H1 (cell line): ENCODE results near the gene SPRR4. TPM values are rescaled to one million over a fixed set of nuclear protein-coding genes. Genes with fewer than 3 reads are reported as not detected.

Source experiments
- CTCF ChIA-PET: fragments of 300-600 bp; sonication (Branson Sonifier 250); formaldehyde crosslinking; loops from one replicate; lab custom pipeline; 2021; ENCODE audit not compliant: partially characterized antibody; lab: Charles Lee
- POLR2A ChIA-PET: fragments of 300-600 bp; sonication (Branson Sonifier 250); formaldehyde crosslinking; loops from one replicate; lab custom pipeline; 2021; ENCODE audit warnings: inconsistent platforms; ENCODE audit not compliant: partially characterized antibody; lab: Charles Lee
- DNase-seq, 2 experiments: peaks; one replicate each; pipeline versions ENCODE4 v3.0.0 to v3.0.0-alpha.2; 2010 to 2022; ENCODE audit warnings: low spot score in 2 of 2, low read depth in 1 of 2, mixed read lengths in 1 of 2
- FAIRE-seq: peaks from 2 replicates; lab custom pipeline; 2011; peaks lifted over from hg19 to GRCh38; lab: Jason Lieb, UNC
- H2AFZ ChIP-seq: 2 replicates; pipeline ENCODE4 v1.8.1; 2012; ENCODE audit warnings: low read length, inconsistent platforms
- H2AK5ac ChIP-seq: 2 replicates; pipeline ENCODE4 v1.6.1; 2013; ENCODE audit warnings: low read depth, low read length
- H2BK120ac ChIP-seq: replicated peaks from 2 replicates; pipeline ENCODE3; 2013; ENCODE audit warnings: low read depth, low read length, inconsistent platforms
- H2BK12ac ChIP-seq: 2 replicates; pipeline ENCODE4 v1.6.1; 2013; ENCODE audit warnings: low read depth, low read length
- H2BK15ac ChIP-seq: 2 replicates; pipeline ENCODE4 v1.6.1; 2013; ENCODE audit warnings: low read length
- H2BK20ac ChIP-seq: 2 replicates; pipeline ENCODE4 v1.6.1; 2013; ENCODE audit warnings: low read length
- H2BK5ac ChIP-seq: 2 replicates; pipeline ENCODE4 v1.6.1; 2013; ENCODE audit warnings: low read depth, low read length
- H3K14ac ChIP-seq: 2 replicates; pipeline ENCODE4 v1.6.1; 2013; ENCODE audit warnings: inconsistent platforms; ENCODE audit not compliant: insufficient read length
- H3K18ac ChIP-seq: 2 replicates; pipeline ENCODE4 v1.6.1; 2013; ENCODE audit warnings: low read length; ENCODE audit errors: extremely low read depth
- H3K23ac ChIP-seq: 2 replicates; pipeline ENCODE4 v1.6.1; 2013; ENCODE audit warnings: inconsistent platforms; ENCODE audit not compliant: insufficient read length
- H3K23me2 ChIP-seq: 2 replicates; pipeline ENCODE4 v1.6.1; 2013; ENCODE audit warnings: low read depth, low read length
- H3K27ac ChIP-seq: 2 replicates; pipeline ENCODE4 v1.6.1; 2011; ENCODE audit warnings: low read depth, low read length, inconsistent platforms
- H3K27me3 ChIP-seq, 4 experiments: replicated peaks in 1 of 4; 1 replicate in 1 of 4; 2 replicates in 3 of 4; pipeline versions ENCODE4 v1.6.1 to v1.8.1; 2011 to 2013; ENCODE audit warnings: low read length in 3 of 4, mild to moderate bottlenecking in 3 of 4, inconsistent platforms in 2 of 4, mixed read lengths in 2 of 4, moderate library complexity in 1 of 4; ENCODE audit not compliant: control insufficient read depth in 3 of 4, insufficient read depth in 3 of 4; ENCODE audit errors: extremely low read depth in 1 of 4
- H3K36me3 ChIP-seq, 4 experiments: 2 replicates each; pipeline versions ENCODE4 v1.6.1 to v1.8.1; 2011 to 2013; ENCODE audit warnings: mild to moderate bottlenecking in 4 of 4, low read length in 3 of 4, moderate library complexity in 2 of 4, control low read depth in 1 of 4, inconsistent platforms in 1 of 4; ENCODE audit not compliant: insufficient read depth in 4 of 4, control insufficient read depth in 2 of 4
- H3K4ac ChIP-seq: replicated peaks from 2 replicates; pipeline ENCODE3; 2013; ENCODE audit warnings: low read length, low read depth, mixed read lengths, inconsistent platforms; ENCODE audit not compliant: insufficient read length
- H3K4me1 ChIP-seq, 4 experiments: replicated peaks in 1 of 4; 1 replicate in 1 of 4; 2 replicates in 3 of 4; pipeline versions ENCODE4 v1.6.1 to v1.8.1; 2011 to 2013; ENCODE audit warnings: low read length in 3 of 4, inconsistent platforms in 2 of 4, mixed read lengths in 1 of 4; ENCODE audit not compliant: insufficient read depth in 4 of 4, control insufficient read depth in 3 of 4
- H3K4me2 ChIP-seq, 2 experiments: 2 replicates each; pipeline versions ENCODE4 v1.6.1 to v1.8.1; 2011 to 2013; ENCODE audit warnings: low read depth in 2 of 2, low read length in 2 of 2, control low read depth in 1 of 2, inconsistent platforms in 1 of 2, mild to moderate bottlenecking in 1 of 2; ENCODE audit not compliant: insufficient read depth in 1 of 2
- H3K4me3 ChIP-seq, 4 experiments: fragments of 200-600, 300-600 bp in 1 of 4; sonication (generic), shearing (Covaris generic), sonication (Bioruptor Twin) in 1 of 4; 2 replicates each; pipeline versions ENCODE4 v1.5.1 to v1.8.1; 2011 to 2016; ENCODE audit warnings: low read length in 4 of 4, low read depth in 3 of 4, control low read depth in 2 of 4, inconsistent platforms in 2 of 4, mild to moderate bottlenecking in 2 of 4, mixed read lengths in 1 of 4, moderate library complexity in 1 of 4; ENCODE audit not compliant: insufficient read depth in 2 of 4; ENCODE audit errors: extremely low read depth in 1 of 4
- H3K56ac ChIP-seq: replicated peaks from 2 replicates; pipeline ENCODE3; 2013; ENCODE audit warnings: low read depth, mild to moderate bottlenecking, mixed read lengths, low read length, inconsistent platforms; ENCODE audit not compliant: insufficient read length
- H3K79me1 ChIP-seq: 2 replicates; pipeline ENCODE4 v1.6.1; 2013; ENCODE audit warnings: low read depth, low read length, control low read depth
- H3K79me2 ChIP-seq, 2 experiments: 2 replicates each; pipeline versions ENCODE4 v1.6.1 to v1.8.1; 2012 to 2013; ENCODE audit warnings: low read length in 2 of 2, mild to moderate bottlenecking in 2 of 2, inconsistent platforms in 1 of 2; ENCODE audit not compliant: insufficient read depth in 2 of 2, control insufficient read depth in 1 of 2
- H3K9ac ChIP-seq, 4 experiments: replicated peaks in 1 of 4; 1 replicate in 1 of 4; 2 replicates in 3 of 4; pipeline versions ENCODE4 v1.6.1 to v1.8.1; 2011 to 2013; ENCODE audit warnings: low read depth in 3 of 4, low read length in 3 of 4, control low read depth in 2 of 4, mild to moderate bottlenecking in 2 of 4, moderate library complexity in 2 of 4, inconsistent platforms in 1 of 4; ENCODE audit errors: extremely low read depth in 1 of 4
- H3K9me3 ChIP-seq, 2 experiments: 2 replicates each; pipeline versions ENCODE4 v1.6.1 to v1.8.1; 2012 to 2013; ENCODE audit warnings: mild to moderate bottlenecking in 2 of 2, moderate library complexity in 2 of 2, control low read depth in 1 of 2, inconsistent platforms in 1 of 2, low read depth in 1 of 2, low read length in 1 of 2, mixed read lengths in 1 of 2; ENCODE audit not compliant: insufficient read depth in 2 of 2
- H4K20me1 ChIP-seq, 2 experiments: replicated peaks in 1 of 2; 2 replicates each; pipeline versions ENCODE3 to v1.8.1; 2011 to 2013; ENCODE audit warnings: inconsistent platforms in 2 of 2, low read length in 2 of 2, mild to moderate bottlenecking in 1 of 2; ENCODE audit not compliant: insufficient read depth in 2 of 2, control insufficient read depth in 1 of 2
- H4K5ac ChIP-seq: 2 replicates; pipeline ENCODE4 v1.6.1; 2013; ENCODE audit warnings: low read length, low read depth, mixed read lengths, inconsistent platforms; ENCODE audit not compliant: insufficient read length
- H4K8ac ChIP-seq: 2 replicates; pipeline ENCODE4 v1.8.0; 2013; ENCODE audit warnings: mild to moderate bottlenecking, moderate library complexity, low read length, inconsistent platforms; ENCODE audit not compliant: insufficient read depth; ENCODE audit errors: extremely low read depth
- H4K91ac ChIP-seq: replicated peaks from 2 replicates; pipeline ENCODE3; 2013; ENCODE audit warnings: low read length, mixed read lengths, inconsistent platforms; ENCODE audit not compliant: insufficient read length
- ATF3 ChIP-seq: IDR thresholded peaks from 2 replicates; pipeline ENCODE4 v1.6.1; 2011; ENCODE audit warnings: low read depth, mild to moderate bottlenecking, low read length; ENCODE audit not compliant: insufficient read depth
- BCL11A ChIP-seq, 2 experiments: IDR thresholded peaks; one replicate each; pipeline ENCODE4 v1.6.1; 2011; ENCODE audit warnings: low read depth in 2 of 2, low read length in 2 of 2, mild to moderate bottlenecking in 2 of 2
- CHD2 ChIP-seq: IDR thresholded peaks from 2 replicates; pipeline ENCODE4 v1.6.1; 2012; ENCODE audit warnings: low read length, improper control_type of control experiment
- E2F6 ChIP-seq: IDR thresholded peaks from 2 replicates; pipeline ENCODE4 v1.6.1; 2012; ENCODE audit warnings: inconsistent platforms
- EZH2 ChIP-seq: fragments of 200-600 bp; sonication (generic); IDR thresholded peaks from 2 replicates; pipeline ENCODE4 v1.7.1; 2012; ENCODE audit warnings: low read depth, mild to moderate bottlenecking, moderate library complexity, low read length, inconsistent platforms; ENCODE audit not compliant: severe bottlenecking
- SP2 ChIP-seq: IDR thresholded peaks from 2 replicates; pipeline ENCODE4 v1.6.1; 2012; ENCODE audit warnings: mild to moderate bottlenecking, low read length, inconsistent platforms
- WGBS, 2 experiments: shearing (Covaris generic) in 1 of 2; methylation state at CpG; one replicate each; pipeline versions ENCODE4 v1.1.6 to v1.1.7; 2013 to 2015; ENCODE audit warnings: low lambda C conversion rate in 2 of 2, mixed read lengths in 2 of 2, inconsistent platforms in 1 of 2, low coverage in 1 of 2, missing lambda C conversion rate in 1 of 2; ENCODE audit not compliant: insufficient replicate concordance in 2 of 2, insufficient coverage in 1 of 2, insufficient read length in 1 of 2; ENCODE audit errors: extremely low coverage in 1 of 2, missing lambda C conversion rate in 1 of 2; 5-methylcytosine and 5-hydroxymethylcytosine counted together
- polyA plus RNA-seq, 7 experiments: library from polyadenylated mRNA; depleted of rRNA in 3 of 7; stranded (reverse) in 5 of 7; unstranded in 2 of 7; fragments of >200 nt in 5 of 7; fragments of 200-250 nt in 2 of 7; gene quantifications; 1 replicate in 5 of 7; 2 replicates in 1 of 7; 4 replicates in 1 of 7; pipeline versions ENCODE4 v1.2.1 to v1.2.3, GENCODE V29; 2011 to 2013; ENCODE audit warnings: missing spikeins in 2 of 7, mixed read lengths in 2 of 7
- total RNA-seq: library from RNA; stranded (reverse); fragmentation: NEBNext Ultra II Directional; extraction: Animal tissue kit (Norgen Biotek cat#: 25700); gene quantifications from 2 replicates; pipeline ENCODE4 v1.2.1, GENCODE V29; 2021

Gene SPRR4
- total and polyA plus RNA-seq, 2 of the 8 experiments (the other 6 are each of a cell fraction or from before 2014, with no cell fraction given), result not detected

GRCh38 chr1:152954436-152954835 is 16.0 kb upstream of the SPRR4 start:
- Histone ChIP-seq H3K27me3 (no peaks in the 10 kb centered on the region), H3K9ac (no peak overlapping the region), H2BK5ac (no peak overlapping the region), H4K20me1 (no peaks in the 10 kb centered on the region), H3K36me3 (no peaks in the 10 kb centered on the region), H2AK5ac (no peak overlapping the region), H2AFZ (no peak overlapping the region), H4K8ac (no peak overlapping the region), H3K56ac (no peak overlapping the region), H3K4me3 (no peak overlapping the region), H3K9me3 (peaks cover 0 to 5% of the 10 kb centered on the region in 2 experiments; a peak in 1 of 4 replicates), H3K4me2 (no peak overlapping the region), H2BK20ac (no peak overlapping the region), H2BK15ac (no peak overlapping the region), H3K18ac (no peak overlapping the region), H4K5ac (no peak overlapping the region), H2BK12ac (no peak overlapping the region), H3K79me2 (no peaks in the 10 kb centered on the region), H4K91ac (no peak overlapping the region), H2BK120ac (no peak overlapping the region), H3K4ac (no peak overlapping the region), H3K27ac (no peak overlapping the region), H3K14ac (no peak overlapping the region), H3K79me1 (no peaks in the 10 kb centered on the region), H3K4me1 (no peaks in the 10 kb centered on the region), H3K23ac (no peak overlapping the region)
- ChIA-PET POLR2A (no interaction called here), CTCF (interaction anchor here (1.3 to 1.7 kb wide), 2 partner anchors 8 to 238 kb away, joined by 3 to 7 read pairs; no protein-coding TSS in a partner anchor)
- WGBS, 2 experiments, result 85% methylated on average over 6 of the region's 6 CpGs; no CpG with 5 or more reads in 1 of the 2 experiments
- DNase-seq, result no peak
- no peak for FAIRE-seq
- no peak for TF ChIP-seq E2F6
- TF ChIP-seq ATF3, result no peak
- no peak for TF ChIP-seq EZH2
- no peak for TF ChIP-seq SP2
- no peak for TF ChIP-seq BCL11A (IDR thresholded peaks at IDR 0.05; ENCODE audit: low read depth in 2 of 2, low read length in 2 of 2)
- no peak for TF ChIP-seq CHD2
- TF ChIP-seq, all 59 proteins: peak for 0
- H3K23me2 ChIP-seq, result no peaks in the 10 kb centered on the region; the same call in 1 of the 2 replicates
